Eye (tissue), 1 donor: ENCODE measurements around the gene CAMSAP3.
"Not testable (repeated sequence)": the region's sequence is repeated elsewhere in the genome, so short reads cannot be mapped to it uniquely, and the experiment has no call there.

Source experiments
- DNase-seq: peaks from one replicate; pipeline ENCODE4 v3.0.0-alpha.2; 2015

The CAMSAP3 gene

DNA sequence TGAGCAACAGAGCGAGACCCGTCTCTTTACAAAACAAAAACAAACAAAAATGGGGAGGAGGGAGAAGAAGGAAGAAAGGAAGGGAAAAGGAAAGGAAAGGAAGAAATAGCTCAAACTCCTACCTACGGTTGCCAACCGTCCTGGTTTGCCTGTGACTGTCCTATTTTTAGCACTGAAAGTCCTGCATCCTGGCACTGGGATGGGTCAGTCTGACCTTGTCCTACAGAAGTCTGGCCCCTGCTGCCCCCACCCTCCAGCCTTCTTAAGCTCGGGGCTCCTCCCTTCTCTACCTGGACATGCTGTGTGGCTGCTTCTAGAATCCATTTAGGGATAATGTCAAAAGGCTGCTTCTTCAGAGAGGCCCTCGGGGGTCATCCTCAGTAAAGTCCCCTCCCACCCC, 40.0 kb downstream of the CAMSAP3 start:
- DNase-seq: no peak

DNA sequence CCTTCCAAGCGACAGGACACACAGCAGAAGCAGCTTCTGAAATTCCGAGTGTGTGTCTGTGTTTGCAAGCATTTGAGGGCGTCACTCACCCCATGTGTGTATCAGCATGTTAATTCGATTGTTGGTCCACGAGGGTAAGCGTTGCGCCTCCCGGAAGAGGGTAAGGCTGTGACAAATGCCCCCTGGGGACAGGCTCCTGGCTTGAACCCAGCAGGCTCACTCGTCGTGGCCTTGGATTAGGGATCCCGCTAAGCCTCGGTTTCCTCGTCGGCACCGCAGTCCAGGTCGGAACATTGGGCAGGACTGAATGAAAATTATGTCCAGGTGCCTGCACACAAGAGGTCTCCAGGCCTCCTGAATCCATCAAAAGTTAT, 40.6 kb downstream of the CAMSAP3 start:
- no peak for DNase-seq

DNA sequence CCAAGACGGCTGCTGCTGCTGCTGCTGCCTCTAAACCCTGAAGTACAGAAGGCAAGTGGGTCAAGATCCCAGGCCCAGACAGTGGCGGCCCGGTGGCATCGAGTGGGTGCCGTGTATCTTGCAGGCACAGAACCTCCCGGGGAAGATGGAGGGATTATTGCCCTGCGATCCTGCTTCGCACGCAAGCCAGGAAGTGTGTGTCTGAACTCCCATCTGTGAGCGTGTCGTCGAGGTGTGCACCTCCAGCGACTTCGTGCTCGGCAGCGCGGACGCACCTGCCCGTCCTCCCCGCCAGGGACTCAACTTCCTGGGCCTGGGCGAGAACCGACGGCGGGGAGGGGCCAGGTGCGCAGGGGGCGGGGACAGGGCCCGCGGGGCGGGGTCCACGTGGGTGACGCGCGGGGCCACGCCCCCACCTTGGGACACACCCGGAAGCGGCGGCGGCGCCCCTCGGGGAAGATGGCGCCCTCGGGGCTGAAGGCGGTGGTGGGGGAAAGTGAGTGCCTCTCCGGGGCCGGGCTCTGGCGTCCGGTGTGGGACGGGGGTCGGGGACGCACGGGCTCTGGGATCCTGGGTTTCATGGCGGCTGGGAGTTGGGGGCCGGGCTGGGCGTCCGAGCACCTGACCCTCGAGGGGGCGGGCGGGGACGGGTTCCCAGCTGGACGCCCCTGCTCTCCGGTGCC, 41.2 kb downstream of the CAMSAP3 start, which contains the start of gene STXBP2:
TSS of gene STXBP2 (plus strand) at position 420 of the 683 bp plus-strand sequence. CDS start at position 460, 40 bp downstream.
- DNase-seq: peak; percentile 48

DNA sequence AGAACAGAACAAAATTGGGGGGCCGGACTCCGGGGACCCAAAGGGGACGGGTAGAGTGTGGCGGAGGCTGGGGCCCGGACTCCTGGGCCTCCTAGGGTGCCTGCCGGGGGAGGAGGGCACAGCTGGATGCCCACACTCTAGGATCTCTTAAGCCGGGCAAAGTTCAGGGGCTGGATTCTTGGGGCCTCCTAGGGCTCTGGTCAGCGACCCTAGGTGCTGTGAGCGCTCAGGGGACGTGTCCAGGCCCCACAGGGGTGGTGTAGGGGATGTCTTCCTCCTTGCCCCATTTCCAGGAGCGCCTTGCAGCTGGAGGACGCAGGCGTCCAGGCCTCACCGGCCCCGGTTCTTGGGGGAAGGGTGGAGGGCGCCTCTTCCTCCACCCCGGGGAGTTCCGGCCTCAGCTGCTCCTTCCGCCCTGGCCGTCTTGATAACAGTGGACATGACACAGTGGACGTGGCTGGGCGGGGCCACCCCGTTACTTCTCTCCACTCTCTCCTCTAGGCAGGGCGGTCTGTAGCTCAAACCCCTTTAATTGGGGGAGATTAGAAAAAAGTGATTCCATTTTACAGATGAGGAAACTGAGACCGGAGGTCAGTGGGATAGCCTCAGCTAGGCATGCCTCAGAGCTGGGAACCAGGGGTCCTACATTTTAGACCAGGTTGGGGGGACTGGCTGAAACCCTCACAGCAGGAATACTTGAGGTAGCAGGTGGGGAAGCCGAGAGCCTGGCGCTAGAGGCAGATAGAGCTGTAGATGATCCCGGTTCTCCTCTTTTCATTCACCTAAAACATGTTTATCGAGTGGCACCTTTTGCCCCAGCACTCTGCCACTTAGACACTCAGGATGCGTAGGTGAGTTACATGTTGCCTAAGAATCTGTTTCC, 42.0 kb downstream of the CAMSAP3 start:
- DNase-seq: no peak

DNA sequence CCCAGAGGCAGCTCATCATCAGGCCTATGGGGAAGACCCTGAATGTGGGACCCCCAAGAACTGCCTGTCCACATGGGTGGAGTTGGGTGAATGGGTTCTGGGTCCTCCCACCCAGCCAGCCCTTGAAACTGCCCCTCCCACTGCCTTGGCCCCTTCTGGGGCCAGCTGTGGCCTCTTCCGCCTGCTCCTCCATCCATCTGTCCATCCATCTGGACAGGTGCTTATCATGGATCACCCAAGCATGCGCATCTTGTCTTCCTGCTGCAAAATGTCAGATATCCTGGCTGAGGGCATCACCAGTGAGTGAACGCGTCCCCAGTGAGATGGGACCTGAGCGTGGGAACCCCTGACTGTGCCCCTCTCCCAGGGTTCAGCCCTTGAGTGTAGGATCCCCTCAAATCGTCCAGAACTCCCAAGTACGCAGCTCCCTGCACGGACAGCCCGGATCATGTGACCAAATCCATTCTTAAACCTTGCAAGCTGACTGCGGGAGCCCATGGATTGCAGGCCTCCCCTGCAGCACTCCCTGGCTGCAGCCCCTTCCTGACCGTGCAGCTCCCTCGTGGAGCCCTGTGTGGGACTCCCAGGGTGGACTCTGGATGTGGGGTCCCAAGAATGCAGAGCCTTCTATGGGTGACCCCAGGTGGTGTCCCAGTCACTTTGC, 43.3 kb downstream of the CAMSAP3 start:
- no peak for DNase-seq

DNA sequence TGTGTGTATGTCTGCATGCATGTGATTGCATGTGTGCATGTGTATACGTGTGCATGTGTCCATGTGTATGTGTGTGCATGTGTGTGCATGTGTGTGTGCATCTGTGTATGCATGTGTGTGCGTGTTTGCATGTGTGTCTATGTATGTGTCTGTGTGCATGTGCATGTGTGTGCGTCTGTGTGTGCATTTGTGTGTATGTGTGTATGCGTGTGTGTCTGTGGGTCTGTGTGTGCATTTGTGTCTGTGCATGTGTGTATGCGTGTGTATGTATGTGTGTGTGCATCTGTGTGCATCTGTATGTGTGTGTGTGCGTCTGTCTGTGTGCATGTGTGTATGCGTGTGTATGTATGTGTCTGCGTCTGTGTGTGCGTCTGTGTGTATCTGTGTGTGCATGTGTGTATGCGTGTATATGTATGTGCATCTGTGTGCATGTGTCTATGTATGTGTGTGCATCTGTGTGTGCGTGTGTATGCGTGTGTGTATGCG, 44.2 kb downstream of the CAMSAP3 start:
- DNase-seq: no peak

DNA sequence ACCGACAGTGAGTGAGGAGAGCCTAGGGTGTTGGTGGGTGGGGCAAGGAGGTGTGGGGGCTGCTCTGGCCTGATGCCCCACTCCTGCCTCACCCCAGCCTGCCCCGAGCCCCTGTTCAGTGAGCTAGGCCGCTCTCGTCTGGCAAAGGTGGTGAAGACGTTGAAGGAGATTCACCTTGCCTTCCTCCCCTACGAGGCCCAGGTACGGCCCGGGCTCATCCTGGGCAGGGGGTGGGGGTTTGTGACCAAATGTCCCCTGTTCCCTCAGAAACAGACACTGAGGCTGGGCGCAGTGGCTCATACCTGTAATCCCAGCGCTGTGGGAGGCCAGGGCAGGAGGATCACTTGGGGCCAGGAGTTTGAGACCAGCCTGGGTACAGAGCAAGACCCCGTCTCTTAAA, 45.1 kb downstream of the CAMSAP3 start:
- no peak for DNase-seq

DNA sequence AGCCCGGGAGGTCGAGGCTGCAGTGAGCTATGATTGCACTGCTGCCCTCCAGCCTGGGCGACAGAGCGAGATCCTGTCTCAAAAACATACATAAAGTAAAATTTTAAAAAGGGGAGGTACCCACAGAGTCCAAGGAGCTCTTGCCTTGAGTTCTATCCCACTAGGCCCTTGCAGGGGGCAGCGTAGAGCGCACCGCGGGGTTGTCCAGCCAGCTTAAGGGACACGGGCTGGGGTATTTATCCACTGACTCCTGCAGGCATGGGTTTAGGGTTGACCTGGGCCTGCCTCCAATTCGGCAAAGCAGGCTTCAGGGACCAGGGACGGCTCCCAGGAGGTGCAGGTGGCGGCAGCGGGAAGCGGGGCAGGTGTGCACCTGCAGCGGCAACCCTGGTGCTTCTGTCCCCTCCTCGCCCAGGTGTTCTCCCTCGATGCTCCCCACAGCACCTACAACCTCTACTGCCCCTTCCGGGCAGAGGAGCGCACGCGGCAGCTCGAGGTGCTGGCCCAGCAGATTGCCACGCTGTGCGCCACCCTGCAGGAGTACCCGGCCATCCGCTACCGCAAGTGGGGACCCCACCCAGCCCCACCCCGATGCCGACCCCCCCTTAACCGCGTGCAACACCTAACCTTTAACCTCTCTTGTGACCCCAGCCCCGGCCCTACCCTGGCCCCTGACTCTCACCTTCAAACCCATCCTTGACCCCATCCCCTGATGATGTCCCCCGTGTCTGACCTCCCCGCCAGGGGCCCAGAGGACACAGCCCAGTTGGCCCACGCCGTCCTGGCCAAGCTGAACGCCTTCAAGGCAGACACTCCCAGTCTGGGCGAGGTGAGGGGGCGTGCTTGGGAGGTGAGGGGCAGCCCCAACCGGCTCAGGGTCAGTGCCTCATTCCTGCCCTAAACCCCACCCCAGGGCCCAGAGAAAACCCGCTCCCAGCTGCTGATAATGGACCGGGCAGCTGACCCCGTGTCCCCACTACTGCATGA, 45.9 kb downstream of the CAMSAP3 start:
- no peak for DNase-seq

DNA sequence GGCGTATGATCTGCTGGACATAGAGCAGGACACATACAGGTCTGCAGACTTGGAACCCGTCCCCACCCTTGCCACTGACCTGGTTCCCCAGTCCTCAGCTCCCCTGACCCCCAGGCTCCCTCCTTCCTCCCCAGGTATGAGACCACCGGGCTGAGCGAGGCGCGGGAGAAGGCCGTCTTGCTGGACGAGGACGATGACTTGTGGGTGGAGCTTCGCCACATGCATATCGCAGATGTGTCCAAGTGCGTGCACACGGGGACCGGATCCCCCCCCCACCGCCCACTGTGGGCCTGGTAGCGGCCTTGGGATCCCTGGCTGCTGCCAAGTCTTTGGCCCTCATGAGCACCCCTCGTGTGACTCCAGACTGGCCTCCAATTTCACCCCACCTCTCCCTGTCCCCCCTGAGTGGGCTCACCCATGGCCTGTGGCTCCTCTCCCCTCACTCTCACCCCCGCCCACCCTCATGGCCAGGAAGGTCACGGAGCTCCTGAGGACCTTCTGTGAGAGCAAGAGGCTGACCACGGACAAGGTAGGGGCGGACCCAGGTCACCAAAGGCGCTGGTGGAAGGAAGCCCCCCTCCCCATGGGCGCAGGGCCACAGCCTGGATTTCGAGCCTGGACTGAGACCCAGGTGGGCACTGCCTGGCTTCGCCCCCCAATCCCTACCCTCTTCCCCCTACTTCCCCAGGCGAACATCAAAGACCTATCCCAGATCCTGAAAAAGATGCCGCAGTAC, 46.8 kb downstream of the CAMSAP3 start:
- no peak for DNase-seq

DNA sequence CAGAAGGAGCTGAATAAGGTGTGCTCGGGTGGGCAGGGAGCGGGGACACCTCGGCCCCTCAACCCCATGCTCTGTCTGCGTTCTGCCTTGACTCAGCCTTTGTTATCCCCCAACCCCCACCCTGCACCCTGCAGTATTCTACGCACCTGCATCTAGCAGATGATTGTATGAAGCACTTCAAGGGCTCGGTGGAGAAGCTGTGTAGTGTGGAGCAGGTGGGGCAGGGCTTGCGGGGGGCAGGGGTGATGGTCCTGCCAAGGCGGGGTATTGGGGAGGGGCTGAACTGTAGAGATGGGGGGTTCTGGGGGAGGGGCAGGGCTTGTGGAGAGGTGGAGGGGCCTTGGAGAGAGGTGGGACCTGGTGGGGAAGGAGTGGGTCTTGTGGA, 47.4 kb downstream of the CAMSAP3 start:
- DNase-seq: no peak

DNA sequence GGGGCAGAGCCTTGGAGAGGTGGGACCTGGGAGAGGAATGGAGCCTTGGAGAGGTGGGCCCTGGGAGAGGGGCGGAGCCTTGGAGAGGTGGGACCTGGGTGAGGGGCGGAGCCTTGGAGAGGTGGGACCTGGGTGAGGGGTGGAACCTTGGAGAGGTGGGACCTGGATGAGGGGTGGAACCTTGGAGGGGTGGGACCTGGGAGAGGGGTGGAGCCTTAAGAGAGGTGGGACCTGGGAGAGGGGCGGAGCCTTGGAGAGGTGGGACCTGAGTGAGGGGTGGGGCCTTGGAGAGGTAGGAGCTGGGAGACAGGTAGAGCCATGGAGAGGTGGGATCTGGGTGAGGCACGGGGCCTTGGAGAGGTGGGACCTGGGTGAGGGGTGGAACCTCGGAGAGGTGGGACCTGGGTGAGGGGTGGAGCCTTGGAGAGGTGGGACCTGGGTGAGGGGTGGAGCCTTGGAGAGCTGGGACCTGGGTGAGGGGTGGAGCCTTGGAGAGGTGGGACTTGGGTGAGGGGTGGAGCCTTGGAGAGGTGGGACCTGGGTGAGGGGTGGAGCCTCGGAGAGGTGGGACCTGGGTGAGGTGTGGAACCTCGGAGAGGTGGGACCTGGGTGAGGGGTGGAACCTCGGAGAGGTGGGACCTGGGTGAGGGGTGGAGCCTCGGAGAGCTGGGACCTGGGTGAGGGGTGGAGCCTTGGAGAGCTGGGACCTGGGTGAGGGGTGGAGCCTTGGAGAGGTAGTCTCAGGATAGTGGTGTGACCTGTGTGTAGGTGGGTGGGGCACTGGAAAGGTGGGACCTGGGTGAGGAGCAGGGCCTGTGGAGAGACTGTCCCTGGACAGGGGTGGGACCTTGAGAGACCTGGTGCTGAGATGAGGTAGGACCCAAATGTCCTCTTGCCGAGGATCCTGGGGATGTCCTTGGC, 48.2 kb downstream of the CAMSAP3 start:
- DNase-seq: not testable (repeated sequence)

DNA sequence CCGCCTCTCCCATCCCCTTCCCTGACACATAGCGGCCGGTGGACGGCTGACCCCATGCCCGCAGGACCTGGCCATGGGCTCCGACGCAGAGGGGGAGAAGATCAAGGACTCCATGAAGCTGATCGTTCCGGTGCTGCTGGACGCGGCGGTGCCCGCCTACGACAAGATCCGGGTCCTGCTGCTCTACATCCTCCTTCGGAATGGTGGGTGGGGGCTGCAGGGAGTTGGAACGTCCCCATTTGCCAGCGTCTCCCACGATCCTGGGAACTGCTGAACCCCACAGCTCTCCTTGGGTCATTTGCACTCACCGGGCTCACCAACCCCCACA, 48.9 kb downstream of the CAMSAP3 start:
- no peak for DNase-seq

DNA sequence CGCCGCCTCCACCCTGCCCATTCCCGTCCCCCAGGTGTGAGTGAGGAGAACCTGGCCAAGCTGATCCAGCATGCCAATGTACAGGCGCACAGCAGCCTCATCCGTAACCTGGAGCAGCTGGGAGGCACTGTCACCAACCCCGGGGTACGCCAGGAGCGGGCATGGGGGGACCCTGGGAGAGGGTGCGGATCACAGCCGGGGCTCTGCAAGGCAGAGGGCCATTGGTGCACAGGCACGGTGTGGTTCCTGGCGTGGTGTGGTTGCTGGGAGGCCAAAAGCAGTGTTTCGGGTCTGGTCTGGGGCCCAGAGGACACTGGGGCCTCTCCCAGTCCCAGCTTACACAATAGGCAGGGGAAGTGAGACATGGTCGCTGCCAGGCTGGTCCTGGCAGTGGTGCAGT, 49.5 kb downstream of the CAMSAP3 start:
- DNase-seq: no peak

DNA sequence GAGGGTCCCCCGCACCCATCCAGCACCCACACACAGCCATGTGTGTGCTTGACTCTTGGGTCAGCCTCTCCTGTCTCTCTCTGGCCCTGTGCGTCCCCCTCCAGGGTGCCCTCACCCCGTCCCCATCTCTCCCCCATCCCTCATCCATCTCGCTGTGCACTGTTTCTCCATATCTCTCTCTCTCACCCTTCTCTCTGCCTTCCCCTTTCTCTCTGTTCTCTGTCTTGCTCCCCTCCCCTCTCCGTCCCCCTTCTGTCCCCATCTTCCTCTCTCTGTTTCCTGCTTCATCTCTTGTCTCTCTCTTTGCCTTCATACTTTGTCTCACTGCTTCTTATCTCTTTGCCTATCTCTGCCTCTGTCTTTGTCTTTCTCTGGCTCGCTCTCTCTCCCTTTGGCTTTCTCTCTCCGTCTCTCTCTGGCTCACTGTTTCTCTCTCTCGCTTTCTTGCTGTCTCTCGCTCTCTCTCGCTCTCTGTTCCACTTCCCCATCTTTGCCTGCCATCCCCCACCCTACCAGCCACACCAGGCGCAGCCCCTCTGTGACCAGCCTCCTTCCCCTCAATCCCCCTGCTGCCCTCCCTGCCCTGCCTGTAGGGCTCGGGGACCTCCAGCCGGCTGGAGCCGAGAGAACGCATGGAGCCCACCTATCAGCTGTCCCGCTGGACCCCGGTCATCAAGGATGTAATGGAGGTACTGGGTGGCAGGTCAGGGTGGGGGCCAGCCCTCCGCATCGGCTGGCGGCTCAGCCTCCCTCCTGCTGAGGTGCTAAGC, 50.2 kb downstream of the CAMSAP3 start:
- no peak for DNase-seq

DNA sequence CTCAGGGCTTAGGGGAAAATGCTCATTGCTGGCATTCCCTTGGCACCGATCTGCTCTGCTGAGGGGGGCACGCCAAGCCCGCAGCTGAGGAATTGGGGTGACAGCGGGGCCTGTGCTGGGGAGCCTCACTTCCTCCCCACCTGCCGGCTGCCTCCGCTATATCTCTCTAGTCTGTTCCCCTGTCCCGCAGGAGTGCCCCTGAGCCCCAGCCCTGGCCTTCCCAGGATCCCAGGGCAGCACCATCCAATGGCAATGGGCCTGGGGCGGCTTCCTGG, 50.7 kb downstream of the CAMSAP3 start:
- no peak for DNase-seq

DNA sequence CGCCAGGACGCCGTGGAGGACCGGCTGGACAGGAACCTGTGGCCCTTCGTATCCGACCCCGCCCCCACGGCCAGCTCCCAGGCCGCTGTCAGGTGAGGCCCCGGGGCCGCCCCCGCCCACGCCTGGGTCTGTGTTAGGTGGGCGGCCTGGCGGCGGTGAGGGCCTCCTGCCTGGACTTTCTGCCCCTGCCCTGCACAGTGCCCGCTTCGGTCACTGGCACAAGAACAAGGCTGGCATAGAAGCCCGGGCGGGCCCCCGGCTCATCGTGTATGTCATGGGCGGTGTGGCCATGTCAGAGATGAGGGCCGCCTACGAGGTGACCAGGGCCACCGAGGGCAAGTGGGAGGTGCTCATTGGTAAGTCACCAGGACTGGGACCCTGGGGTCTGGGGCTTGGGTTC, 51.5 kb downstream of the CAMSAP3 start:
- no peak for DNase-seq

DNA sequence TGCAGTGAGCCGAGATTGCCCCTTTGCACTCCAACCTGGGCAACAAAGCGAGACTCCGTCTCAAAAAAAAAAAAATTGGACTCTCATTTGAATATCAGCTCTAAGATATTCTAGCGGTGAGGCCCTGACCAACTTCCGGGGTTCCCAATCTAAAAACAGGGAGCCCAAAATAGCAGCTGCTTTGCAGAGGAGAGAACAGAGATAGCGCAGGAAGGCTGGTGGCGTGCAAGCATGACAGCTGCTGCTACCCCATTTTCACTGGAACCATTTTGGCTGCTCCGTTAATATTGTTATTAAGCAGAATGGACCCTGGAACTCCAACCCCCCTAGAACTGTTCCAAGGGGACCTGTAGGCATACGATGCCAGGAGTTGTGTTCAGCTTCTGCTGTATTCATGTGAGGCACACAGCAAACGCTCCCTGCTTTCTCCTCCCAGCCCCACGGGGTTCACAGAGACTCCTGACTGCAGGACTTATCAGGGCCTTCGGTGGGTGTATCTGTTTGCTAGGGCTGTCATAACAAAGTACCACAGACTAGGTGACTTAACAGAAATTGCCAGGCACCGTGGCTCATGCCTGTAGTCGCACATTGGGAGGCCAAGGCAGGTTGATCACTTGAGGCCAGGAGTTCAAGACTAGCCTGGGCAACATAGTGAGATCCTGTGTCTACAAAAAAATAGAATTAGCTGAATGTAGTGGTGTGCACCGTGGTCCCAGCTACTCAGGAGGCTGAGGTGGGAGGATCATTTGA, 52.8 kb downstream of the CAMSAP3 start:
- no peak for DNase-seq

DNA sequence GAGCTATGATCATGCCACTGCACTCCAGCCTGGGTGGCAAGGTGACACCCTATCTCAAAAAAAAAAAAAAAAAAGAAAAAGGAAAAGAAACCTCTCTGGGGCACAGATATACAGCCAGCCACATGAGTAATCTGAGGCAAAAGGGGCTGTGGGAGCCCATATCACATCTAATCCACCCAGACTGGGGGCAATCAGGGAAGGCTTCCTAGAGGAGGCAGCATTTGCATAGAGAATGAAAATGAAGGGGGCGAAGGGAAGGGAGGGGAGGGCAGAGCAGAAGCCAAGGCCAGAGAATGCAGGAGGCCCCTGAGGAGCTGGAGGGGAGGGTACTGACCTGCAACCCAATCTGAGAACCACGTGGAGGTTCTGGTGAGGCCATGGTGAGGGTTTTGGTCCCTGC, 54.5 kb downstream of the CAMSAP3 start:
- no peak for DNase-seq

DNA sequence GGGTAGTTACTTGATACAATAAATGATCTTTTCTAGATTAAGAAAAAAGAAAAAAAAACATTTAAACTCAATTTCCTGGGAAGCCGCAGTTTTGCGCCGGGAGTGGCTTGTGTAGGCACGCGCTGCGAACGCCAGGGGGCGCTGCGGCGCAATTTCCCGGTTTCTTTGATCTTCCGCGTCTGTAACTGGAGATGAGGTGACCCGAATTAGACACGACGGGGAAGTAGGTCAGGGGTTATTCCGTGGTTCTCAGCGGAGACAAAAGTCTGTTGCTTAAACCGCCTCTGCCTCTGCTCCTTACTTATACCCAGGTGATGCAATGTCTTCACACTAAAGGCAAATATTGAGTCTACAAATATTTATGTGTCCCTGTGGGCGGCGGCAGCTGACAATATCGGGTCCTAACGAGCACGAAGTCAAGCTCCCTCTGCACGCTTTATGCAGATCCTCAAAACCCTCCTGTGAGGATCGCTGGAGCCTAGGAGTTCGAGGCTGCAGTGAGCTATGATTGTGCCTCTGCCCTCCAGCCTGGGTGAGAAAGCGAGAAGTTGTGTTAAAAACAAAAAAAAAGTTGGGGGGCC, 56.5 kb downstream of the CAMSAP3 start:
- peak; percentile 96 for DNase-seq
